Activated CD4-positive, alpha-beta T cell treated with anti-CD3 and anti-CD28 coated beads for 48 hours (primary cell): ENCODE data around the gene MACROD2.

Experiments
- DNase-seq: peaks from one replicate; pipeline ENCODE4 v3.0.0-alpha.2; 2020

Gene MACROD2

GRCh38 chr20:15862178-15862577 is 1866.9 kb downstream of the MACROD2 start:
- DNase-seq, result no peak

GRCh38 chr20:15863735-15864134 is 1868.4 kb downstream of the MACROD2 start:
- DNase-seq, result no peak

- DNase-seq, result no peak
Measured at GRCh38 chr20:15865553-15865952, 1870.2 kb downstream of the MACROD2 start.

- no peak for DNase-seq
Measured at GRCh38 chr20:15866916-15867730, 1871.8 kb downstream of the MACROD2 start.

GRCh38 chr20:15867899-15868298 is 1872.6 kb downstream of the MACROD2 start:
- no peak for DNase-seq

GRCh38 chr20:15875446-15875845 is 1880.1 kb downstream of the MACROD2 start:
- DNase-seq, result no peak

- DNase-seq, result no peak
Measured at GRCh38 chr20:15882553-15882952, 1887.2 kb downstream of the MACROD2 start.

GRCh38 chr20:15886250-15886649 is 1890.9 kb downstream of the MACROD2 start:
- no peak for DNase-seq

- no peak for DNase-seq
Measured at GRCh38 chr20:15887387-15887786, 1892.1 kb downstream of the MACROD2 start.

GRCh38 chr20:15889061-15889460 is 1893.7 kb downstream of the MACROD2 start:
- no peak for DNase-seq

- DNase-seq, result no peak
Measured at GRCh38 chr20:15889514-15890256, 1894.4 kb downstream of the MACROD2 start.

- no peak for DNase-seq
Measured at GRCh38 chr20:15890407-15890982, 1895.2 kb downstream of the MACROD2 start.

GRCh38 chr20:15895126-15895525 is 1899.8 kb downstream of the MACROD2 start:
- DNase-seq, result no peak

- DNase-seq, result peak; percentile 17
Measured at GRCh38 chr20:15895560-15896084, 1900.3 kb downstream of the MACROD2 start.

GRCh38 chr20:15899967-15900366 is 1904.7 kb downstream of the MACROD2 start:
- DNase-seq, result no peak

GRCh38 chr20:15900443-15900842 is 1905.1 kb downstream of the MACROD2 start:
- DNase-seq, result no peak

- no peak for DNase-seq
Measured at GRCh38 chr20:15902493-15902892, 1907.2 kb downstream of the MACROD2 start.

- DNase-seq, result no peak
Measured at GRCh38 chr20:15905661-15906060, 1910.3 kb downstream of the MACROD2 start.

GRCh38 chr20:15909995-15910394 is 1914.7 kb downstream of the MACROD2 start:
- DNase-seq, result no peak

- no peak for DNase-seq
Measured at GRCh38 chr20:15911581-15911980, 1916.3 kb downstream of the MACROD2 start.

- no peak for DNase-seq
Measured at GRCh38 chr20:15913391-15914025, 1918.2 kb downstream of the MACROD2 start.

- DNase-seq, result no peak
Measured at GRCh38 chr20:15916623-15917022, 1921.3 kb downstream of the MACROD2 start.

- DNase-seq, result no peak
Measured at GRCh38 chr20:15917283-15917682, 1922.0 kb downstream of the MACROD2 start.
